Ureter (tissue), 1 donor: ENCODE measurements around the gene POLE. TPM values are rescaled to one million over a fixed set of nuclear protein-coding genes. Genes with fewer than 3 reads are reported as not detected.

ENCODE experiments used
- DNase-seq: peaks from one replicate; pipeline ENCODE4 v3.0.0-alpha.2; 2020; ENCODE audit warnings: low spot score
- total RNA-seq: library from RNA; stranded (reverse); gene quantifications from one replicate; pipeline ENCODE4 v1.2.4, GENCODE V29; 2023
- donor health status: DM: yes; HTN: yes; CAD: no.

The POLE gene
- total RNA-seq, 1 donor from 2014 or later: 42.4 TPM

GRCh38 chr12:132675757-132676432 lies 11.2 kb downstream of the POLE start:
- no peak for DNase-seq

- DNase-seq: no peak
These were observed 12.6 kb downstream of the POLE start for GRCh38 chr12:132674561-132674960.

GRCh38 chr12:132673288-132674179 lies 13.6 kb downstream of the POLE start:
- no peak for DNase-seq

DNA sequence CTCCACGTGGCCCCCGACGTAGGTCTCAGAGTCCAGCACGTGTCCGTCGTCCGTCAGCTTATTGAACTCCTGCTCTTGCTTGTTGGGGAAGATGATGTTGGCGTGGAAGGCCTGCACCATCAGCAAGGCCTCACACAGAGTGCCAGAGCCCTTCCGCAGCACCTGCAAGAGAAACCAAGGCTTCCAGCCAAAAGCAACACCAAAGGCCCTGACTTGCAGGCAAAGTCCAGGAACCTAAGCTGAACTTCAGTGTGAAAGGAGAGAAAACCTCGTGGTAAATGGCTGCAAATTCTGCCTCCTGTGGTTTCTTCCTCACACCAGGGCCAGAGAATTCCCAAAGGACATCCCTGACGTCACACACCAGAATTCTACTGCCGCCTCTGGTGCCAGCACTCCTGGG lies 14.5 kb downstream of the POLE start:
- DNase-seq: no peak

DNA sequence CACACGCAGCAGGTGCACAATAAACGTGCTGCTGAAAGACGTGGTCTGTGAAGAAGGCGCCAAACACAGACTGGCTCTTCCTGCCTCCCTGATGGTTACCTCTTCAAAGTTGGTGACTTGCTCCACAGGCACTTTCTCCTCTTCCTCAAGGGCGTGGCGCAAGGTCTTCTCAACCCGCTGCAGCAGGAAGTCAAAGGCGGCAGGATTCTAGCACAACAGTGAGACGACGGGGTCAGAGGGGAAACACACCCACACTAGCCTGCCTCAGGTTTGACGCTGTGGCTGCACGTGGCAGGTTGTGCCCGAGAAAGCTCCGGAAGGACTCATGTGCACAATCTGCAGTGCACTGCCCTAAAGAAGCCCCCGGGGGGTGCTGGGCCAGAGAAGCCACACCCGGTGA lies 15.0 kb downstream of the POLE start:
- no peak for DNase-seq

- no peak for DNase-seq
These were observed 17.8 kb downstream of the POLE start for GRCh38 chr12:132669166-132669879.

GRCh38 chr12:132668191-132669088 lies 18.7 kb downstream of the POLE start:
- DNase-seq: no peak

GRCh38 chr12:132665794-132666193 lies 21.3 kb downstream of the POLE start:
- DNase-seq: no peak

GRCh38 chr12:132665149-132665491 lies 22.0 kb downstream of the POLE start:
- DNase-seq: no peak

GRCh38 chr12:132664206-132665148 lies 22.7 kb downstream of the POLE start:
- no peak for DNase-seq

GRCh38 chr12:132662901-132663755 lies 24.0 kb downstream of the POLE start:
- DNase-seq: no peak

DNA sequence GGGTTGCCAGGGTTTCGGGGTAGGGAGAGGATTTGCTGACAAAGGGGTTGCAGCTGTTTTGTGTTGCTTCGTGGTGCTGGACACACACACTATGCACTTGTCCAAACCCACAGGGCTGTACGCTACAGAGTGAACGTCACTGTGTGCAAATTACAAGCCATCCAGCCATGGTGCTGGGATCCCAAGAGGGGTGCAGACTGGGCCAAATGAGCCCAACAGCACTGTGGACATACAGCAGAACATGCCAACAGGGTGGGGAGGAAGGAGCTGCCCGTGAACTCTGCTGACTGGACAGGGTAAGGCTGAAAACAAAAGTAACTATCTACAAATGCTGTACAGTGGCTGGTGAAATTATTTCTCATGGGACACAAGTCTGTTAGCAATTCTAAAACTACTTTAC lies 25.2 kb downstream of the POLE start:
- DNase-seq: no peak

DNA sequence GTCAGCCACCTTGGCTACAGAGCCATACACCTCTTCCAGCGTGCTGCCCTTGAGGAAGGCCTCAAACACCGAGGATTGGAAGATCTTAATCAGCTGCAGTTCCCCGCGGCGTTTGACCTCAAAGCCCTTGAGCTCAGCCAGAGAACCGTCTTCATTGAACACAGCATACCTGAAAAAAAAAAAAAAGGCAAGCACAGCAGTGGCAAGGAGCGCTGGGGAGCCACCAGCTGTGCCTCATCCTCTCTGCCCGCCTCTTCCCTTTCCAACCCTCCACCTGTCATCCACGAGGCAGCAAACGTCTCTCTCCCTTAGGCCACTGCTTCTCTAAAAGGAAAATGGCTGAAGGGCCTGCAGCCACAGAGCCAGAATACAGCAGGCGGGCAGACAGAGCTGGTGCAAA lies 26.1 kb downstream of the POLE start:
- DNase-seq: no peak

DNA sequence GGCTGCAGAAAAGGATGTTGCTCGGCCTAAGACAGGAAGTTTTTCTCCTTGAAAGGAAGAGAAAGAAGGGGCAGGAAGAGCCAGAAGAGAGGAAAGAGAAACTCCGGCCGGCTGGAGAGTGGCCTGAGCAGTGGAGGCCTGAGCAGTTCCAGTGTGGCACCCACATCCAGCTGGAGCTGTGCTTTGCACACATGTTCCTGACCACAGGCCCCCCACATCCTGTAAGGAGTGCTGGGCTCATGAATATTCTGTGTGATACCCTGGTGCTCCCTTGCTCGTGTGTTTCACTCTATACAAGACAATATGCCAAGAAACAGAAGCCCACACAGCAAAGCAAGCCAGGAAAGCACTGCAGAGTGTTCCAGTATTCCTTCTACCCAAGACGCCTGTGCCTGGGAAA lies 27.1 kb downstream of the POLE start:
- DNase-seq: no peak

- no peak for DNase-seq
These were observed 28.0 kb downstream of the POLE start for GRCh38 chr12:132659146-132659545.

DNA sequence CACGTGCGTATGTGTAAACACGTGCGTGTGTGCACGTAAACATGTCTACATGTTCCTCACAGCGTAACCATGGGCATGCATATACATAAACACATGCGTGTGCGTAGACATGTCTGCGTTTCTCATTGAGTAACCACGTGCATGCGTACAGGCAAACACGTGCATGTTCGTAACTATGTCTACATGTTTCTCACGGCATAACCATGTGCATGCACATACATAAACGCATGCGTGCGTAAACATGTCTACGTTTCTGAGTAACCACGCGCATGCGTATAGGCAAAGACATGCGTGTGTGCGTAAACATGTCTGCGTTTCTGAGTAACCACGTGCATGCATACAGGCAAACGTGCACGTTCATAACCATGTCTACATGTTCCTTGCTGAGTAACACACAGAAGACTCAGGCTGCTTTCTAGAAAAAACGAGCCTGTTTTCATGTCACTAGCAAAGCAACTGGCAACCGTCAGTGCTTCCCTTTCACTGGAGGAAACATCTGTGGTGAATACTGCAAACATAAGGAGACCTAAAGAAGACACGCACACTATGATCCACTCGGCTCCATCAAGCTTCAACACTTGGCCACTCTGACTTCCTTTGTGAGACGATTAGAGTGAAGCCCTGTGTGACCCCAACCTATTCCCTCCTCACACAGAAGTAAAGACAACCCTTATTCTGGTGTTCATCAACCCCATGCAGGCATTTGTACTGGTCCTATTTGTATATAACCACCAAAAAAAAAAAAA lies 28.8 kb downstream of the POLE start:
- DNase-seq: no peak

DNA sequence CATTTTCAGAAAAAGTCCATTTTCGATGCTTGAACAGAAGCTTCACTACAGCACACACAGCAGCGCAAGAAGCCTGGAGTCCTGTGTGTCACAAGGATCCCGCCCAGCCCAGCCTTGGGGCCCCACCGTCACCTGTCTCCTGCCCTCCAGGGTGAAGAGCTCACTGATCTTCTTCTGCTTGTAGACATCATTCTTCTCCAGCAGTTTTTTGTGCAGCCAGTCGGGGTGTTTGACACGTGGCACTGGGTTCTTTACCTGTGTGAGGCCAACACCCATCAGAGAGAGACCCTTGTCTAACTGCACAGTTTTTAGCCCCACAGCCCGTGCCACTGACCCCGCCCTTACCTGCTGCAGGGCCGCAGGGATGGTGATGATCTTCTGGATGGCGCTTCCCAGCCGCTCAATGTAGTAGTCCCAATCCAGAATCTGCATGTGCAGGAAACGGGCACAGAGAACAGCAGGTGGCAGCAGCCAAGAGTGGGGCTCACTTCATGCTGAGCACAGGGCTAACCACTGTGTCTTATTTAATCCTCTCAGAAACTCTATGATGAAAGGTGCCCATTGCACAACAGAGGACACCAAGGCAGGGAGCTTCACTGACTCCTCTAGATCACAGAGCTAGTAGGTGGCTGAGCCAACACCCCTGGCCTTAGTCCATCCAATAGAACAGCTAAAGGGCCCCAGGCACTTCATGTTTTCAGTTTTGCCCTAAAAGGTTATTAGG lies 30.0 kb downstream of the POLE start:
- no peak for DNase-seq
